Activated B cell treated with CpG ODN at 0.5 μM for 24 hours (primary cell): ENCODE results near the gene CTNND2. TPM values are rescaled to one million over a fixed set of nuclear protein-coding genes. Genes with fewer than 3 reads are reported as not detected.

Source experiments
- ATAC-seq: fragments of 200-7000 bp; cut with Tn5 transposase; one replicate; pipeline ENCODE4 v1.10.0; 2021; ENCODE audit warnings: low read depth, mild to moderate bottlenecking, moderate library complexity
- CTCF ChIA-PET: fragments of 350-600 bp; sonication (Branson Sonifier 250); formaldehyde crosslinking; loops from one replicate; lab custom pipeline; 2021; ENCODE audit warnings: antibody characterized with exemption; lab: Charles Lee
- POLR2A ChIA-PET: fragments of 350-600 bp; sonication (Branson Sonifier 250); formaldehyde crosslinking; loops from one replicate; lab custom pipeline; 2021; ENCODE audit warnings: antibody characterized with exemption; lab: Charles Lee
- DNase-seq: peaks from one replicate; pipeline ENCODE4 v3.0.0; 2022
- H3K27ac Mint-ChIP-seq: one replicate; pipeline ENCODE4 v1.8.0; 2020; ENCODE audit warnings: mixed read lengths
- H3K27me3 Mint-ChIP-seq: one replicate; pipeline ENCODE4 v1.8.0; 2021; ENCODE audit warnings: mixed read lengths
- H3K36me3 Mint-ChIP-seq: one replicate; pipeline ENCODE4 v1.8.0; 2021; ENCODE audit warnings: low read depth, mixed read lengths
- H3K4me1 Mint-ChIP-seq: one replicate; pipeline ENCODE4 v1.8.0; 2021; ENCODE audit warnings: mixed read lengths
- H3K4me3 Mint-ChIP-seq: one replicate; pipeline ENCODE4 v1.8.0; 2020; ENCODE audit warnings: mild to moderate bottlenecking, mixed read lengths
- H3K9me3 Mint-ChIP-seq: one replicate; pipeline ENCODE4 v1.8.0; 2020; ENCODE audit warnings: mixed read lengths
- CTCF ChIP-seq: fragments of 200-600 bp; IDR thresholded peaks from one replicate; pipeline ENCODE4 v1.8.0; 2022; ENCODE audit warnings: antibody characterized with exemption, mild to moderate bottlenecking
- intact Hi-C: fragments of 100-400 bp; cut with micrococcal nuclease; formaldehyde crosslinking; loops from one replicate; pipeline ENCODE4 v1.15.1; 2024
- total RNA-seq: library from RNA; stranded (reverse); gene quantifications from 2 replicates; pipeline ENCODE4 v1.2.3, GENCODE V29; 2022

The CTNND2 gene
- total RNA-seq, 1 donor from 2014 or later: not detected

- H3K27ac Mint-ChIP-seq: no peak overlapping the region
- POLR2A ChIA-PET: no interaction called here
- DNase-seq (no peak), ATAC-seq (no peak)
- H3K27me3 Mint-ChIP-seq: no peaks in the 10 kb centered on the region
- H3K36me3 Mint-ChIP-seq: no peaks in the 10 kb centered on the region
- no peak overlapping the region for H3K4me3 Mint-ChIP-seq
- TF ChIP-seq CTCF: no peak
- intact Hi-C loops: no loop called here
- H3K4me1 Mint-ChIP-seq: no peaks in the 10 kb centered on the region
- H3K9me3 Mint-ChIP-seq: no peaks in the 10 kb centered on the region
- CTCF ChIA-PET: no interaction called here
Measured at GRCh38 chr5:11642438-11642837, 261.8 kb downstream of the CTNND2 start.

- DNase-seq: no peak
- H3K27me3 Mint-ChIP-seq: no peaks in the 10 kb centered on the region
- H3K4me3 Mint-ChIP-seq: no peak overlapping the region
- ChIA-PET POLR2A (no interaction called here), CTCF (no interaction called here)
- no peaks in the 10 kb centered on the region for H3K4me1 Mint-ChIP-seq
- H3K27ac Mint-ChIP-seq: no peak overlapping the region
- TF ChIP-seq CTCF: no peak
- H3K9me3 Mint-ChIP-seq: no peaks in the 10 kb centered on the region
- H3K36me3 Mint-ChIP-seq: no peaks in the 10 kb centered on the region
- intact Hi-C loops: no loop called here
- ATAC-seq: no peak
Measured at GRCh38 chr5:11640158-11640873, 263.9 kb downstream of the CTNND2 start.

GRCh38 chr5:11622785-11623184 is 281.5 kb downstream of the CTNND2 start:
- Mint-ChIP-seq H3K4me1 (no peaks in the 10 kb centered on the region), H3K27ac (no peak overlapping the region), H3K36me3 (no peaks in the 10 kb centered on the region), H3K27me3 (no peaks in the 10 kb centered on the region), H3K9me3 (peaks cover 4% of the 10 kb centered on the region), H3K4me3 (no peak overlapping the region)
- CTCF ChIA-PET: no interaction called here
- no peak for DNase-seq
- POLR2A ChIA-PET: no interaction called here
- no peak for TF ChIP-seq CTCF
- intact Hi-C loops: no loop called here
- no peak for ATAC-seq

- CTCF ChIA-PET: no interaction called here
- no peak for ATAC-seq
- TF ChIP-seq CTCF: no peak
Measured at GRCh38 chr5:11620172-11620571, 284.1 kb downstream of the CTNND2 start.

GRCh38 chr5:11619339-11620024 is 284.8 kb downstream of the CTNND2 start:
- POLR2A ChIA-PET: no interaction called here
- CTCF ChIA-PET: no interaction called here
- intact Hi-C loops: no loop called here
- Mint-ChIP-seq H3K9me3 (peaks cover 4% of the 10 kb centered on the region), H3K4me3 (no peak overlapping the region), H3K4me1 (no peaks in the 10 kb centered on the region), H3K27me3 (no peaks in the 10 kb centered on the region), H3K36me3 (no peaks in the 10 kb centered on the region), H3K27ac (no peak overlapping the region)
- DNase-seq (no peak), ATAC-seq (no peak)
- TF ChIP-seq CTCF: no peak

More at GRCh38 chr5:11620172-11620571, 284.1 kb downstream of the CTNND2 start:
- Mint-ChIP-seq H3K9me3 (peaks cover 4% of the 10 kb centered on the region), H3K27ac (no peak overlapping the region), H3K4me1 (no peaks in the 10 kb centered on the region), H3K4me3 (no peak overlapping the region), H3K36me3 (no peaks in the 10 kb centered on the region), H3K27me3 (no peaks in the 10 kb centered on the region)
- intact Hi-C loops: no loop called here
- POLR2A ChIA-PET: no interaction called here
- DNase-seq: no peak
